Measurements from ENCODE around the gene DYNLT5.
"Not testable (repeated sequence)": the region's sequence is repeated elsewhere in the genome, so short reads cannot be mapped to it uniquely, and the experiment has no call there.

Gene DYNLT5

GRCh38 chr1:66791621-66792610 is 39.7 kb downstream of the DYNLT5 start:
- no peak for DNase-seq

DNA sequence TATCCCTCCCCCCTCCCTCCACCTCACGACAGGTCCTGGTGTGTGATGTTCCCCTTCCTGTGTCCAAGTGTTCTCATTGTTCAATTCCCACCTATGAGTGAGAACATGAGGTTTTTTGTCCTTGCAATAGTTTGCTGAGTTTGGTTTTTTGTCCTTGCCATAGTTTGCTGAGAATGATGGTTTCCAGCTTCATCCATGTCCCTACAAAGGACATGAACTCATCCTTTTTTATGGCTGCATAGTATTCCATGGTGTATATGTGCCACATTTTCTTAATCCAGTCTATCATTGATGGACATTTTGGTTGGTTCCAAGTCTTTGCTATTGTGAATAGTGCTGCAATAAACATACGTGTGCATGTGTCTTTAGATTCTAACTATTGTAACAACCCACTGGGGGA is 43.6 kb downstream of the DYNLT5 start:
- DNase-seq = not testable (repeated sequence)

GRCh38 chr1:66809245-66809644 is 57.0 kb downstream of the DYNLT5 start:
- DNase-seq = no peak

DNA sequence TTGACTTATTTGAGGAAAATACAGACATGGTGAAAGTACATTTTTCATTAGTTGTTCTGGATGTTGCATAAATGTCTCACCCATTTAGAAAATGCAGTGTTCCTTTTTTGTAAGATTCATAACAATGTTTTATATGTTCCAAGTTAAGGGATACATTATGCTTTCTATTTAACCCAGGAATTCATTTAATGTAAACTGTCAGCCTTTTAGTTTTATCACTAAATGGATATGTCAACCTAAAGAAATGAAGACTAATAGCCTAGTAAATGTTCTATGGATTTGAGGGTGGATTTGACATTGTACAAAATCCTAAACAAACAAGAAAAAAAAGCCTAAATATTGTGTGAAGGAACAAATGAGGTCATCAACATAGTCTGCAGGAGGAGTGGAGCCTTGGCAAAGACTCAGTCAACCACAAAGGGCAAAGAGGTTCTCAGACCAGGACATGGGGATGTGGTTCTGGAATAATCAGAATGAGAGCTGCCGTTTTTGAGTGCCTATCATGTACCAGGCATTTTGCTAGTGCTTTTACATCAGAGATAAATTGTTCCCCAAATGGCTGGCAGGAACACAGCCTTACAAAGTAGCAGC is 57.6 kb downstream of the DYNLT5 start:
- no peak for DNase-seq

- DNase-seq = no peak
Observed at GRCh38 chr1:66824771-66825170, 72.5 kb downstream of the DYNLT5 start.

Data from T-helper 1 cell (primary cell).